ENCODE data around the gene NHEJ1. TPM values are rescaled to one million over a fixed set of nuclear protein-coding genes. Genes with fewer than 3 reads are reported as not detected.

Gene NHEJ1
- total RNA-seq, result 21.3 and 21.7 TPM in 2 replicates

GRCh38 chr2:219160186-219161017, at the start of gene NHEJ1:
NHEJ1 (minus strand) TSS chr2:219160815; CDS start chr2:219158362, 2,453 bp downstream.

GRCh38 chr2:219206328-219207133, 45.9 kb upstream of the NHEJ1 start, which contains the start of gene ZFAND2B:
ZFAND2B (plus strand) TSS chr2:219206782; CDS start chr2:219206988, 206 bp downstream.

GRCh38 chr2:219177552-219178376, 17.1 kb upstream of the NHEJ1 start, which contains the start of gene RETREG2:
RETREG2 (plus strand) TSS chr2:219178275; CDS start chr2:219178353, 78 bp downstream.

GRCh38 chr2:219176818-219177551, 16.4 kb upstream of the NHEJ1 start, which contains the start of gene CNPPD1:
CNPPD1 (minus strand) TSS chr2:219176925; CDS start chr2:219176828, 97 bp downstream.

GRCh38 chr2:219169930-219170654, 9.5 kb upstream of the NHEJ1 start, which contains the start of gene SLC23A3:
SLC23A3 (minus strand) TSS chr2:219170029; CDS start chr2:219169984, 45 bp downstream.

GRCh38 chr2:219060821-219061791, 99.5 kb downstream of the NHEJ1 start, which contains the start of gene IHH:
IHH (minus strand) TSS chr2:219060921; CDS start chr2:219060467, 454 bp downstream.

GRCh38 chr2:219041252-219041651, 119.4 kb downstream of the NHEJ1 start, which contains the start of gene CFAP65:
CFAP65 (minus strand) TSS chr2:219041516; CDS start chr2:219039048, 2,468 bp downstream.

Small RNA genes lying within 50 kb of the gene (small RNA-seq; reads per million reads assigned to genes)
- gene MIR3131 (not detected), gene RN7SL764P (not detected)

Other genes starting within 250 kb of the NHEJ1 start
- not detected in 2 replicates for gene CDK5R2, start 201.1 kb downstream of the NHEJ1 start, total RNA-seq
- not detected in 2 replicates for gene FEV, start 175.6 kb downstream of the NHEJ1 start, total RNA-seq
- gene CRYBA2, start 167.4 kb downstream of the NHEJ1 start, total RNA-seq, result not detected in 2 replicates
- gene CFAP65, start 119.3 kb downstream of the NHEJ1 start, total RNA-seq, result 0.20 TPM in 1 of 2 replicates, not detected in the other
- not detected in 2 replicates for gene IHH, start 99.9 kb downstream of the NHEJ1 start, total RNA-seq
- 0.73 and 1.8 TPM in 2 replicates for gene SLC23A3, start 9.2 kb upstream of the NHEJ1 start, total RNA-seq
- gene CNPPD1, start 16.1 kb upstream of the NHEJ1 start, total RNA-seq, result 17.0 and 18.0 TPM in 2 replicates
- gene RETREG2, start 17.5 kb upstream of the NHEJ1 start, total RNA-seq, result 55.9 and 59.6 TPM in 2 replicates
- 19.4 and 21.3 TPM in 2 replicates for gene ZFAND2B, start 46.0 kb upstream of the NHEJ1 start, total RNA-seq
- 30.9 and 40.1 TPM in 2 replicates for gene ABCB6, start 58.1 kb upstream of the NHEJ1 start, total RNA-seq
- 44.2 and 50.3 TPM in 2 replicates for gene ATG9A, start 68.8 kb upstream of the NHEJ1 start, total RNA-seq
- 15.1 and 20.7 TPM in 2 replicates for gene ANKZF1, start 69.0 kb upstream of the NHEJ1 start, total RNA-seq
- gene GLB1L, start 84.6 kb upstream of the NHEJ1 start, total RNA-seq, result 7.3 and 15.2 TPM in 2 replicates
- 26.4 and 27.2 TPM in 2 replicates for gene STK16, start 84.7 kb upstream of the NHEJ1 start, total RNA-seq
- not detected in 2 replicates for gene TUBA4B, start 92.4 kb upstream of the NHEJ1 start, total RNA-seq
- 9.2 and 17.6 TPM in 2 replicates for gene TUBA4A, start 93.1 kb upstream of the NHEJ1 start, total RNA-seq
- gene DNAJB2, start 118.6 kb upstream of the NHEJ1 start, total RNA-seq, result 20.7 and 22.4 TPM in 2 replicates
- gene PTPRN, start 148.6 kb upstream of the NHEJ1 start, total RNA-seq, result 0.98 and 1.5 TPM in 2 replicates
- not detected in 2 replicates for gene RESP18, start 171.9 kb upstream of the NHEJ1 start, total RNA-seq
- gene DNPEP, start 227.1 kb upstream of the NHEJ1 start, total RNA-seq, result 63.9 and 69.4 TPM in 2 replicates